Endothelial cell of umbilical vein (primary cell): Measurements from ENCODE around the gene SYNM. TPM values are rescaled to one million over a fixed set of nuclear protein-coding genes. Genes with fewer than 3 reads are reported as not detected.

Experiments
- BruUV-seq: library from RNA; stranded (reverse); fragments of 400-500 nt; replicated peaks from 2 replicates; lab custom pipeline; 2021; lab: Mats Ljungman, UMichigan
- CTCF ChIA-PET: fragments of 300-600, 350-600 bp; sonication (Branson Sonifier 250); formaldehyde crosslinking; loops from one replicate; lab custom pipeline; 2021; ENCODE audit warnings: antibody characterized with exemption, inconsistent platforms; lab: Charles Lee
- POLR2A ChIA-PET: fragments of 300-600, 350-600 bp; sonication (Branson Sonifier 250); formaldehyde crosslinking; loops from one replicate; lab custom pipeline; 2021; ENCODE audit warnings: antibody characterized with exemption, inconsistent platforms; lab: Charles Lee
- DNase-seq: peaks from one replicate; pipeline ENCODE4 v3.0.0-alpha.2; 2011; ENCODE audit warnings: low read depth, low spot score
- FAIRE-seq: peaks from 2 replicates; lab custom pipeline; 2011; peaks lifted over from hg19 to GRCh38; lab: Jason Lieb, UNC
- H2AFZ ChIP-seq: 2 replicates; pipeline ENCODE4 v1.6.0; 2012; ENCODE audit warnings: low read depth, low read length, control low read depth, inconsistent platforms
- H3K27ac ChIP-seq: 2 replicates; pipeline ENCODE4 v1.5.1; 2011; ENCODE audit warnings: low read depth, mild to moderate bottlenecking, control low read depth, low read length, moderate library complexity; ENCODE audit not compliant: insufficient read depth
- H3K27me3 ChIP-seq, 2 experiments: 2 replicates each; pipeline versions ENCODE4 v1.6.0 to v1.6.1; 2011; ENCODE audit warnings: low read length in 2 of 2, mixed read lengths in 1 of 2; ENCODE audit not compliant: control insufficient read depth in 2 of 2, insufficient read depth in 2 of 2
- H3K36me3 ChIP-seq, 2 experiments: 2 replicates in 1 of 2; 3 replicates in 1 of 2; pipeline ENCODE4 v1.5.1; 2011; ENCODE audit warnings: low read length in 2 of 2, mild to moderate bottlenecking in 1 of 2, moderate library complexity in 1 of 2; ENCODE audit not compliant: control insufficient read depth in 2 of 2, insufficient read depth in 2 of 2; ENCODE audit errors: extremely low read depth in 1 of 2
- H3K4me1 ChIP-seq: 3 replicates; pipeline ENCODE4 v1.5.1; 2011; ENCODE audit warnings: mild to moderate bottlenecking, low read length; ENCODE audit not compliant: control insufficient read depth, insufficient read depth; ENCODE audit errors: extremely low read depth
- H3K4me2 ChIP-seq: 2 replicates; pipeline ENCODE4 v1.6.1; 2011; ENCODE audit warnings: low read length, control low read depth, mixed read lengths; ENCODE audit not compliant: insufficient read depth
- H3K4me3 ChIP-seq, 3 experiments: fragments of 200-600 bp in 1 of 3; sonication (generic), shearing (Covaris generic) in 1 of 3; replicated peaks in 1 of 3; 2 replicates each; pipeline ENCODE4 v1.5.1; 2011 to 2016; ENCODE audit warnings: control low read depth in 3 of 3, low read length in 3 of 3, mild to moderate bottlenecking in 2 of 3, inconsistent platforms in 1 of 3, low read depth in 1 of 3, moderate library complexity in 1 of 3; ENCODE audit not compliant: insufficient read depth in 1 of 3
- H3K79me2 ChIP-seq: 2 replicates; pipeline ENCODE4 v1.6.0; 2012; ENCODE audit warnings: low read length, inconsistent platforms; ENCODE audit not compliant: control insufficient read depth, insufficient read depth
- H3K9ac ChIP-seq: replicated peaks from 2 replicates; pipeline ENCODE3; 2011; ENCODE audit warnings: low read length, control low read depth; ENCODE audit not compliant: insufficient read depth; ENCODE audit errors: extremely low read depth
- H3K9me1 ChIP-seq: replicated peaks from 3 replicates; pipeline ENCODE4 v1.6.0; 2011; ENCODE audit warnings: mild to moderate bottlenecking, low read length; ENCODE audit not compliant: control insufficient read depth, insufficient read depth; ENCODE audit errors: extremely low read depth
- H3K9me3 ChIP-seq: replicated peaks from 2 replicates; pipeline ENCODE4 v1.5.1; 2012; ENCODE audit warnings: low read length, inconsistent platforms; ENCODE audit not compliant: control insufficient read depth, insufficient read depth
- H4K20me1 ChIP-seq: replicated peaks from 2 replicates; pipeline ENCODE3; 2011; ENCODE audit warnings: mild to moderate bottlenecking, low read length; ENCODE audit not compliant: control insufficient read depth, insufficient read depth; ENCODE audit errors: extremely low read depth
- CTCF ChIP-seq, 2 donors: IDR thresholded peaks; 1 replicate in 1 of 2; 2 replicates in 1 of 2; pipeline ENCODE4 v1.5.1; 2011; ENCODE audit warnings: low read length in 2 of 2, mild to moderate bottlenecking in 2 of 2, moderate library complexity in 2 of 2, control low read depth in 1 of 2, inconsistent platforms in 1 of 2, low read depth in 1 of 2; ENCODE audit not compliant: insufficient read depth in 1 of 2; ENCODE audit errors: extremely low read depth in 1 of 2
- EZH2 ChIP-seq: IDR thresholded peaks from 2 replicates; pipeline ENCODE4 v1.6.1; 2012; ENCODE audit warnings: borderline replicate concordance, low read depth, mild to moderate bottlenecking, moderate library complexity, low read length, inconsistent platforms; ENCODE audit not compliant: severe bottlenecking
- FOS ChIP-seq: IDR thresholded peaks from 2 replicates; pipeline ENCODE4 v1.6.1; 2011; ENCODE audit warnings: mild to moderate bottlenecking, low read length, moderate library complexity, borderline replicate concordance; ENCODE audit not compliant: insufficient read depth
- GATA2 ChIP-seq: IDR thresholded peaks from 2 replicates; pipeline ENCODE4 v1.7.0; 2011; ENCODE audit warnings: low read depth, mild to moderate bottlenecking, moderate library complexity, mixed read lengths, low read length; ENCODE audit not compliant: insufficient read length, insufficient read depth
- JUN ChIP-seq: IDR thresholded peaks from 2 replicates; pipeline ENCODE4 v1.6.1; 2011; ENCODE audit warnings: borderline replicate concordance, low read depth; ENCODE audit not compliant: insufficient read length, insufficient read depth
- MAX ChIP-seq: IDR thresholded peaks from 2 replicates; pipeline ENCODE4 v1.6.1; 2011; ENCODE audit not compliant: insufficient read depth, insufficient read length
- MYC ChIP-seq: IDR thresholded peaks from one replicate; pipeline ENCODE4 v1.6.1; 2011; ENCODE audit warnings: mild to moderate bottlenecking, low read depth, low read length
- POLR2A ChIP-seq: IDR thresholded peaks from 2 replicates; pipeline ENCODE4 v1.6.1; 2012; ENCODE audit warnings: low read depth, mild to moderate bottlenecking, control low read depth, low read length
- POLR2AphosphoS5 ChIP-seq: IDR thresholded peaks from 2 replicates; pipeline ENCODE4 v1.6.1; 2012; ENCODE audit warnings: low read depth, mild to moderate bottlenecking, control low read depth, low read length, moderate library complexity; ENCODE audit not compliant: insufficient read depth
- dilution Hi-C: fragments of 300-500 bp; cut with MboI; formaldehyde crosslinking; loops from one replicate; pipeline ENCODE4 v1.15.0; 2019; ENCODE audit warnings: low sequenced_read_pairs; ENCODE audit not compliant: extremely low pct_ligation_motif_present
- intact Hi-C: fragments of 100-400 bp; cut with micrococcal nuclease; formaldehyde crosslinking; loops from one replicate; pipeline ENCODE4 v1.10.0; 2022
- polyA plus RNA-seq, 4 experiments: library from polyadenylated mRNA; depleted of rRNA in 3 of 4; stranded (reverse) in 3 of 4; unstranded in 1 of 4; fragments of >200 nt; gene quantifications; 2 replicates each; pipeline versions ENCODE4 v1.2.1 to v1.2.3, GENCODE V29; 2011 to 2012; ENCODE audit warnings: missing spikeins in 1 of 4
- total RNA-seq: library from RNA; stranded (reverse); gene quantifications from 2 replicates; pipeline ENCODE4 v1.2.3, GENCODE V29; 2021

SYNM gene
- total and polyA plus RNA-seq, 2 donors (not counting 3 experiments of a cell fraction or from before 2014, with no cell fraction given) = 3.7 to 10.2 TPM

- CTCF ChIA-PET = interaction anchor here (0.6 to 5.2 kb wide), 22 partner anchors 8 to 539 kb away, joined by 3 to 79 read pairs (median 4); no protein-coding TSS in a partner anchor
- Histone ChIP-seq H2AFZ (no peak overlapping the region), H3K27ac (no peak overlapping the region), H3K9me3 (no peaks in the 10 kb centered on the region), H3K4me1 (peaks cover 8% of the 10 kb centered on the region), H3K9me1 (no peaks in the 10 kb centered on the region), H3K79me2 (no peaks in the 10 kb centered on the region), H3K4me3 (no peak overlapping the region), H3K9ac (no peak overlapping the region), H4K20me1 (no peaks in the 10 kb centered on the region), H3K4me2 (no peak overlapping the region), H3K36me3 (no peaks in the 10 kb centered on the region), H3K27me3 (peaks cover 0 to 4% of the 10 kb centered on the region in 2 experiments)
- DNase-seq (peak; percentile 42), FAIRE-seq (peak; percentile 76)
- TF ChIP-seq GATA2 (no peak), FOS (no peak), JUN (no peak), MAX (no peak), POLR2A (no peak), EZH2 (no peak), POLR2AphosphoS5 (no peak), MYC (no peak), CTCF (IDR thresholded peaks at IDR 0.05; ENCODE audit: extremely low read depth in 1 of 2, insufficient read depth in 1 of 2, low read depth in 1 of 2, low read length in 2 of 2) (no peak)
- no TSS peak for BruUV-seq
- dilution Hi-C loops = no loop called here
- POLR2A ChIA-PET = interaction anchor here (1.2 kb wide), 1 partner anchor 142 kb away, joined by 5 read pairs; no protein-coding TSS in a partner anchor
- intact Hi-C loops = loop anchor here (2.0 to 5.0 kb wide), 2 partner anchors 143 to 191 kb away; no protein-coding TSS in a partner anchor
Observed at GRCh38 chr15:99057697-99058420, 47.0 kb upstream of the SYNM start.
